HEK293 (cell line): ENCODE data around the gene LTBP1.

Experiments used
- GFI1B ChIP-seq: fragments of 450-650 bp; formaldehyde crosslinking; IDR thresholded peaks from 2 replicates; pipeline ENCODE4 v1.5.1; 2016; ENCODE audit warnings: missing biosample characterization, missing genetic modification characterization
- HOXC10 ChIP-seq: sonication (generic); formaldehyde crosslinking; IDR thresholded peaks from 2 replicates; pipeline ENCODE4 v1.8.1; 2023; ENCODE audit warnings: mild to moderate bottlenecking, missing genetic modification reagents
- HOXD13 ChIP-seq: sonication (generic); formaldehyde crosslinking; IDR thresholded peaks from 2 replicates; pipeline ENCODE4 v1.8.0; 2022; ENCODE audit warnings: missing genetic modification reagents, borderline replicate concordance
- KLF10 ChIP-seq: fragments of 450-650 bp; IDR thresholded peaks from 2 replicates; pipeline ENCODE4 v1.5.1; 2018; ENCODE audit warnings: missing biosample characterization, mild to moderate bottlenecking, missing genetic modification characterization
- OVOL3 ChIP-seq: fragments of 450-650 bp; formaldehyde crosslinking; IDR thresholded peaks from 2 replicates; pipeline ENCODE4 v1.5.1; 2016; ENCODE audit warnings: missing biosample characterization, missing genetic modification characterization
- PATZ1 ChIP-seq: fragments of 450-650 bp; formaldehyde crosslinking; IDR thresholded peaks from 2 replicates; pipeline ENCODE4 v1.5.1; 2016; ENCODE audit warnings: missing biosample characterization, missing genetic modification characterization
- SETDB1 ChIP-seq: IDR thresholded peaks from one replicate; pipeline ENCODE4 v1.6.1; 2017; ENCODE audit warnings: mild to moderate bottlenecking, low read length, moderate library complexity, mixed read lengths; ENCODE audit not compliant: insufficient read length
- SP7 ChIP-seq: fragments of 450-650 bp; formaldehyde crosslinking; IDR thresholded peaks from 2 replicates; pipeline ENCODE4 v1.5.1; 2016; ENCODE audit warnings: missing biosample characterization, missing genetic modification characterization
- ZNF132 ChIP-seq: fragments of 450-650 bp; formaldehyde crosslinking; IDR thresholded peaks from 2 replicates; pipeline ENCODE4 v1.5.1; 2017; ENCODE audit warnings: missing biosample characterization, missing genetic modification characterization, borderline replicate concordance
- ZNF169 ChIP-seq: fragments of 450-650 bp; formaldehyde crosslinking; IDR thresholded peaks from 2 replicates; pipeline ENCODE4 v1.5.1; 2016; ENCODE audit warnings: missing biosample characterization, missing genetic modification characterization
- ZNF2 ChIP-seq: fragments of 450-650 bp; formaldehyde crosslinking; IDR thresholded peaks from 2 replicates; pipeline ENCODE4 v1.5.1; 2016; ENCODE audit warnings: missing biosample characterization, missing genetic modification characterization
- ZNF214 ChIP-seq: fragments of 450-650 bp; formaldehyde crosslinking; IDR thresholded peaks from 2 replicates; pipeline ENCODE4 v1.5.1; 2017; ENCODE audit warnings: missing biosample characterization, mild to moderate bottlenecking, missing genetic modification characterization, borderline replicate concordance
- ZNF24 ChIP-seq: fragments of 450-650 bp; formaldehyde crosslinking; IDR thresholded peaks from 2 replicates; pipeline ENCODE4 v1.5.1; 2016; ENCODE audit warnings: missing biosample characterization, missing genetic modification characterization
- ZNF266 ChIP-seq: fragments of 450-650 bp; formaldehyde crosslinking; IDR thresholded peaks from 2 replicates; pipeline ENCODE4 v1.5.1; 2016; ENCODE audit warnings: missing biosample characterization, missing genetic modification characterization, low read depth
- ZNF302 ChIP-seq: fragments of 450-650 bp; formaldehyde crosslinking; IDR thresholded peaks from 2 replicates; pipeline ENCODE4 v1.5.1; 2016; ENCODE audit warnings: missing biosample characterization, missing genetic modification characterization, low read depth
- ZNF362 ChIP-seq: fragments of 450-650 bp; formaldehyde crosslinking; IDR thresholded peaks from 2 replicates; pipeline ENCODE4 v1.5.1; 2016; ENCODE audit warnings: missing biosample characterization, missing genetic modification characterization
- ZNF394 ChIP-seq: fragments of 450-650 bp; formaldehyde crosslinking; IDR thresholded peaks from 2 replicates; pipeline ENCODE4 v1.5.1; 2016; ENCODE audit warnings: missing biosample characterization, missing genetic modification characterization, mild to moderate bottlenecking, moderate library complexity, borderline replicate concordance
- ZNF426 ChIP-seq: fragments of 450-650 bp; formaldehyde crosslinking; IDR thresholded peaks from 2 replicates; pipeline ENCODE4 v1.5.1; 2017; ENCODE audit warnings: missing biosample characterization, missing genetic modification characterization, mild to moderate bottlenecking, inconsistent platforms, moderate library complexity
- ZNF501 ChIP-seq: fragments of 450-650 bp; formaldehyde crosslinking; IDR thresholded peaks from 2 replicates; pipeline ENCODE4 v1.5.1; 2016; ENCODE audit warnings: missing biosample characterization, missing genetic modification characterization
- ZNF521 ChIP-seq: fragments of 450-650 bp; formaldehyde crosslinking; IDR thresholded peaks from 2 replicates; pipeline ENCODE4 v1.5.1; 2017; ENCODE audit warnings: missing biosample characterization, mild to moderate bottlenecking, missing genetic modification characterization
- ZNF529 ChIP-seq: fragments of 450-650 bp; formaldehyde crosslinking; IDR thresholded peaks from 2 replicates; pipeline ENCODE4 v1.5.1; 2017; ENCODE audit warnings: missing genetic modification characterization, missing biosample characterization; ENCODE audit not compliant: insufficient replicate concordance
- ZNF530 ChIP-seq: fragments of 450-650 bp; formaldehyde crosslinking; IDR thresholded peaks from 2 replicates; pipeline ENCODE4 v1.5.1; 2016; ENCODE audit warnings: low read depth, missing biosample characterization, missing genetic modification characterization
- ZNF558 ChIP-seq: fragments of 450-650 bp; formaldehyde crosslinking; IDR thresholded peaks from 2 replicates; pipeline ENCODE4 v1.5.1; 2016; ENCODE audit warnings: missing biosample characterization, missing genetic modification characterization
- ZNF561 ChIP-seq: fragments of 450-650 bp; IDR thresholded peaks from 2 replicates; pipeline ENCODE4 v1.5.1; 2018; ENCODE audit warnings: missing biosample characterization, missing genetic modification characterization, borderline replicate concordance
- ZNF664 ChIP-seq: fragments of 450-650 bp; formaldehyde crosslinking; IDR thresholded peaks from 2 replicates; pipeline ENCODE4 v1.5.1; 2016; ENCODE audit warnings: missing biosample characterization, missing genetic modification characterization
- ZNF791 ChIP-seq: fragments of 450-650 bp; formaldehyde crosslinking; IDR thresholded peaks from 2 replicates; pipeline ENCODE4 v1.5.1; 2016; ENCODE audit warnings: missing biosample characterization, missing genetic modification characterization
- ZSCAN30 ChIP-seq: fragments of 450-650 bp; IDR thresholded peaks from 2 replicates; pipeline ENCODE4 v1.5.1; 2018; ENCODE audit warnings: missing biosample characterization, mild to moderate bottlenecking, missing genetic modification characterization, moderate library complexity
- TF ChIP-seq, protein P1 (sequence below): fragments of 450-650 bp; formaldehyde crosslinking; conservative IDR thresholded peaks from 2 replicates; pipeline ENCODE4 v1.5.1; 2016; ENCODE audit warnings: low read depth, missing biosample characterization, missing genetic modification characterization
- TF ChIP-seq, protein P2 (sequence below): fragments of 450-650 bp; formaldehyde crosslinking; IDR thresholded peaks from 2 replicates; pipeline ENCODE4 v1.5.1; 2016; ENCODE audit warnings: missing biosample characterization, missing genetic modification characterization, low read depth
- TF ChIP-seq, protein P3 (sequence below): fragments of 450-650 bp; formaldehyde crosslinking; IDR thresholded peaks from 2 replicates; pipeline ENCODE4; 2016; ENCODE audit warnings: missing biosample characterization, missing genetic modification characterization

Gene LTBP1

GRCh38 chr2:32946314-32947075, at the start of gene LTBP1 (continued):
- TF ChIP-seq PATZ1 (0 out of 2 replicates have a peak, but pooled peaks have one; percentile 71), ZNF664 (tag by site-specific recombination) (no peak), ZNF501 (tag by site-specific recombination) (peak; percentile 68; the same call in 1 of the 2 replicates), ZNF2 (tag by site-specific recombination) (no peak), ZNF169 (no peak), ZNF561 (peak; percentile 24; the same call in 1 of the 2 replicates), ZNF132 (tag by site-specific recombination) (no peak), SETDB1 (no peak), ZNF521 (tag by site-specific recombination) (no peak), ZNF426 (tag by site-specific recombination) (no peak), ZNF214 (no peak), ZNF394 (tag by site-specific recombination) (no peak), SP7 (tag by site-specific recombination) (0 out of 2 replicates have a peak, but pooled peaks have one; percentile 14), ZNF791 (tag by site-specific recombination) (no peak), ZNF362 (tag by site-specific recombination) (no peak), ZNF24 (tag by site-specific recombination) (no peak), HOXD13 (CRISPR knock-in tag) (no peak), ZNF558 (tag by site-specific recombination) (no peak), GFI1B (tag by site-specific recombination) (no peak), ZNF266 (tag by site-specific recombination) (no peak), HOXC10 (CRISPR knock-in tag) (no peak), KLF10 (tag by site-specific recombination) (no peak), ZNF530 (tag by site-specific recombination) (no peak), ZNF302 (tag by site-specific recombination) (no peak), OVOL3 (tag by site-specific recombination) (no peak), ZSCAN30 (tag by site-specific recombination) (no peak), ZNF529 (tag by site-specific recombination) (no peak)
- TF ChIP-seq, protein P1, sequence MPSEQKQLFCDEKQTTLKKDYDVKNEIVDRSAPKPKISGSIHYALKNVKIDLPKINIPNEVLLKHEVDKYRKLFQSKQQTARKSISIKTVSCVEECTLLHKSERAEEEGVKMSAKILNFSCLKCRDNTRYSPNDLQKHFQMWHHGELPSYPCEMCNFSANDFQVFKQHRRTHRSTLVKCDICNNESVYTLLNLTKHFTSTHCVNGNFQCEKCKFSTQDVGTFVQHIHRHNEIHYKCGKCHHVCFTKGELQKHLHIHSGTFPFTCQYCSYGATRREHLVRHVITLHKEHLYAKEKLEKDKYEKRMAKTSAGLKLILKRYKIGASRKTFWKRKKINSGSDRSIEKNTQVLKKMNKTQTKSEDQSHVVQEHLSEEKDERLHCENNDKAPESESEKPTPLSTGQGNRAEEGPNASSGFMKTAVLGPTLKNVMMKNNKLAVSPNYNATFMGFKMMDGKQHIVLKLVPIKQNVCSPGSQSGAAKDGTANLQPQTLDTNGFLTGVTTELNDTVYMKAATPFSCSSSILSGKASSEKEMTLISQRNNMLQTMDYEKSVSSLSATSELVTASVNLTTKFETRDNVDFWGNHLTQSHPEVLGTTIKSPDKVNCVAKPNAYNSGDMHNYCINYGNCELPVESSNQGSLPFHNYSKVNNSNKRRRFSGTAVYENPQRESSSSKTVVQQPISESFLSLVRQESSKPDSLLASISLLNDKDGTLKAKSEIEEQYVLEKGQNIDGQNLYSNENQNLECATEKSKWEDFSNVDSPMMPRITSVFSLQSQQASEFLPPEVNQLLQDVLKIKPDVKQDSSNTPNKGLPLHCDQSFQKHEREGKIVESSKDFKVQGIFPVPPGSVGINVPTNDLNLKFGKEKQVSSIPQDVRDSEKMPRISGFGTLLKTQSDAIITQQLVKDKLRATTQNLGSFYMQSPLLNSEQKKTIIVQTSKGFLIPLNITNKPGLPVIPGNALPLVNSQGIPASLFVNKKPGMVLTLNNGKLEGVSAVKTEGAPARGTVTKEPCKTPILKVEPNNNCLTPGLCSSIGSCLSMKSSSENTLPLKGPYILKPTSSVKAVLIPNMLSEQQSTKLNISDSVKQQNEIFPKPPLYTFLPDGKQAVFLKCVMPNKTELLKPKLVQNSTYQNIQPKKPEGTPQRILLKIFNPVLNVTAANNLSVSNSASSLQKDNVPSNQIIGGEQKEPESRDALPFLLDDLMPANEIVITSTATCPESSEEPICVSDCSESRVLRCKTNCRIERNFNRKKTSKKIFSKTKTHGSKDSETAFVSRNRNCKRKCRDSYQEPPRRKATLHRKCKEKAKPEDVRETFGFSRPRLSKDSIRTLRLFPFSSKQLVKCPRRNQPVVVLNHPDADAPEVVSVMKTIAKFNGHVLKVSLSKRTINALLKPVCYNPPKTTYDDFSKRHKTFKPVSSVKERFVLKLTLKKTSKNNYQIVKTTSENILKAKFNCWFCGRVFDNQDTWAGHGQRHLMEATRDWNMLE: no peak
- TF ChIP-seq, protein P2, sequence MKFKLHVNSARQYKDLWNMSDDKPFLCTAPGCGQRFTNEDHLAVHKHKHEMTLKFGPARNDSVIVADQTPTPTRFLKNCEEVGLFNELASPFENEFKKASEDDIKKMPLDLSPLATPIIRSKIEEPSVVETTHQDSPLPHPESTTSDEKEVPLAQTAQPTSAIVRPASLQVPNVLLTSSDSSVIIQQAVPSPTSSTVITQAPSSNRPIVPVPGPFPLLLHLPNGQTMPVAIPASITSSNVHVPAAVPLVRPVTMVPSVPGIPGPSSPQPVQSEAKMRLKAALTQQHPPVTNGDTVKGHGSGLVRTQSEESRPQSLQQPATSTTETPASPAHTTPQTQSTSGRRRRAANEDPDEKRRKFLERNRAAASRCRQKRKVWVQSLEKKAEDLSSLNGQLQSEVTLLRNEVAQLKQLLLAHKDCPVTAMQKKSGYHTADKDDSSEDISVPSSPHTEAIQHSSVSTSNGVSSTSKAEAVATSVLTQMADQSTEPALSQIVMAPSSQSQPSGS (tag by site-specific recombination): peak; percentile 57; the same call in 1 of the 2 replicates
- TF ChIP-seq, protein P3, sequence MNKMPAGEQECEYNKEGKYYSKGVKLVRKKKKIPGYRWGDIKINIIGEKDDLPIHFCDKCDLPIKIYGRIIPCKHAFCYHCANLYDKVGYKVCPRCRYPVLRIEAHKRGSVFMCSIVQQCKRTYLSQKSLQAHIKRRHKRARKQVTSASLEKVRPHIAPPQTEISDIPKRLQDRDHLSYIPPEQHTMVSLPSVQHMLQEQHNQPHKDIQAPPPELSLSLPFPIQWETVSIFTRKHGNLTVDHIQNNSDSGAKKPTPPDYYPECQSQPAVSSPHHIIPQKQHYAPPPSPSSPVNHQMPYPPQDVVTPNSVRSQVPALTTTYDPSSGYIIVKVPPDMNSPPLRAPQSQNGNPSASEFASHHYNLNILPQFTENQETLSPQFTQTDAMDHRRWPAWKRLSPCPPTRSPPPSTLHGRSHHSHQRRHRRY (tag by site-specific recombination): no peak
